ENCODE results near the gene IMMP2L. TPM values are rescaled to one million over a fixed set of nuclear protein-coding genes. Genes with fewer than 3 reads are reported as not detected.

IMMP2L gene
- total RNA-seq, 1 donor from 2014 or later: 23.9 TPM

DNA sequence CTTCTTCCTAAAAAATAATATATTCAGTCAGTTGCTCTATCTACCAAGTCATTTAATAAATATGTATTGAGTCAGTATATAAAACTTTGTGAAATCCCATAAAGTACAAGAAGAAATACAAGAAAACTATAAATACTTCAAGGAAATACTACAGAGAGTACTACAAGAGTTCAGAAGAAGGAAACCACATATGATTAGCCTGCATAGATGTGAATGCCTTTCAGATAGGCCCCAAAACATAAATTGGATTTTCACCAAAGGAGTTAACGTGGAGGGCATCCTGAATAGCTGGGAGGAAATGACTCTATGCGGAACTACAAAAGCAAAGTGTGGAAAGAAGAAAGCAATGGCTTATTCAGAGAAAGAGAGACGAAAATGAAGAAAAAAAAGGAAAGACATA is 351.3 kb downstream of the IMMP2L start:
- DNase-seq: no peak

DNA sequence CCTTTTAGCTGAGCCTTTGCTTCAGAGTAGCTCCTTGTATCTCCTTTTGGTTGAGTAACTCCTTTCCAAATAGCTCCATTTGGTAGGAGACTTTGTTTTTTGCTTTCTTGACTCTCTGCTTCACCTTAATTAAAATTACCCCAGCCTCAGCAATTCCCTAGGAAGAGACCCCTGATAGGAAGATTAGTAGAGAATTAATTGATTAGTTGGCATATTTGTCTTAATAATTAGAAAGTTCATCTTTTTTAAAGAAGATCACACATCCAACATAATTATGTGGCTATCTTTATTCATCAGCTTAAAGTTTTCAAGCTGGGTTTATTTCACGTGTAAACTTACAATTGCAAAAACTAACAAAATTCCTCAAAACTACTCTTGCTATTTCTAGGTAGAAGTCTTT is 352.2 kb downstream of the IMMP2L start:
- no peak for DNase-seq

DNA sequence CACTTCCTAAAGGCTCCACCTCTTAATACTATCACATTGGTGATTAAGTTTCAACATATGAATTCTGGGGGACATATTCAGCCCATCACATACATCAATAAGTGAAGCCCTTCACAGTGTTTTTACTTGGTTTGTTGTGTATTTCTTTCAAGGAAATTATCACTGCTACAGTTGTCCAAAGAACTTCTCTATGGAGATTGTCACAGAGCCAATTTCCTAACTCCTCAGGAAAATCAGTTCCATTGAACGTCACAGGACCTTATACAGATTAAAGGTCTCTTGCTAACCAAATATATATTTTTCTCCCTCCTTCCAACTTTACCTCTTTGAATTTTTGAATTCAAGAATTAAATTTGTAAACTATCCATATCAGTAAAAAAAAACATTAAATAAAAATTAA is 357.0 kb downstream of the IMMP2L start:
- no peak for DNase-seq

DNA sequence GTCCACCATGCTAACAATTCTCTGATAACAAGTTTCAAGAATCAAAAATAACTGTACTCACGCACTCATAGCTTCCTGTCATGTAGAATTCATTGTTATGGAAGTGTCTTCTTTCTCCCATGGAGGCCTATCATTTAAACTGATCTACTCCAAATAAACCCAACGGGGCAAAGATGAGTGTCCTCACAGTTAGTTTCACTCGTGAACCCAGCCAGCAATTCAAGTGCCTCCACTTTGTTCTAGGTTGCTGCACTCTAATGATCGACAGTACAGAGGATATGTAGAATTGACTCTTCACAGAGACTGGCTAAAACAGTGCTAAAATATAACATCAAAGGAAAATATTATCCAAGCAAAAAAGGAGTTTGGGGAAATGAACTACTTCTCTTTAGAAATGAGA is 360.0 kb downstream of the IMMP2L start:
- DNase-seq: no peak

DNA sequence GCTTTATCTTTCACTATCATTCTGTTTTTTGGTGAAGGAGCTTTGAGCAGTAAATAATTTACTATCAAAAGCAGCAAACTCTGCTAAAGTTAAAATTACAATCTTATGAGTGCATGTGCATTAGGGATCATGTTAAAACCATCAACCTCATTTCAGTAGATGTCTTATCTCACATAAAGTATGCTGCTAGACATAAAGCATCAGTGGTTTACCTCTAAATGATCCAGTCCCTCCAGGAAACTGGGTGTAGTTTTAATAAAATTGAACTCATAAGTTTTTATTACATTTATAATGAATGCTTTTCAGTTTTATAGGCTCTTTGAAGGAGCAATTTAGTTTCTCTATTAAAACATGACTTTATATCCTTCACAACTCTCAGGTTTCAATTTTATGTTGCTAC is 362.6 kb downstream of the IMMP2L start:
- no peak for DNase-seq

DNA sequence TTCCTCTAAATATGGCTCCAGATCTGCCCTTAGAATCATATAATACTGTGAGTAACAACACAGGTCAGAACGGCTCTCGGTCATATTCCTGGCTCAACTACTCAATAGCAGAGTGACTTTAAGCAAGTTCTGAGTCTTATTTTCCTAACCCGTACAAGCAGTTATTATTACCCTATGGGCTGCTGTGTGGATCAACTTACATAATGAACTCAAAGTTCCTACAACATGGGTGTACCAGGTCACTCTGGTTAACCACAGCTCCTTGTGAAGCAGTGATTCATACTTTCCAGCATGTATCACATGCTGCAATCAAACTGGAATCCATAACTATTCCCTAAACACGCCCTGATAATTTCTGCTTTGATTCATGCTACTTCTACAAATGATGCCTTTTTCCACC is 364.0 kb downstream of the IMMP2L start:
- DNase-seq: no peak

DNA sequence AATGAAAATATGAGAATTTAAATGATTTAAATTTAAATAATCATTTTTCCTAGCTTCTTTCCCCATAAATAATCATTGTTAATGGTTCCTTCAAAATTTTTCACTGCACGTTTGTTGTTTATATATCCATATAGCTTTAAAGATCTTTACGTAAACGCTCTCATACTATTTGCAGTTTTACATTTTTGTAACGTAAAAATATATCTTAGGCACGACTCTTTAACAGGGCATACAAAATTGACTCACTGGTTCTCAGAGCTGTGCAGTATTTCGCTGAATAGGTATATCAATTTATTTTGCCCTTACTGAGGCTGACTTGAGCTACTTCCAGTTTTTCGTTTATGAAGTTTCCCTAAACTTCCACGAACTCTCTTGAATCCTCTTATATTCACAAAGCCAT is 365.6 kb downstream of the IMMP2L start:
- DNase-seq: no peak

DNA sequence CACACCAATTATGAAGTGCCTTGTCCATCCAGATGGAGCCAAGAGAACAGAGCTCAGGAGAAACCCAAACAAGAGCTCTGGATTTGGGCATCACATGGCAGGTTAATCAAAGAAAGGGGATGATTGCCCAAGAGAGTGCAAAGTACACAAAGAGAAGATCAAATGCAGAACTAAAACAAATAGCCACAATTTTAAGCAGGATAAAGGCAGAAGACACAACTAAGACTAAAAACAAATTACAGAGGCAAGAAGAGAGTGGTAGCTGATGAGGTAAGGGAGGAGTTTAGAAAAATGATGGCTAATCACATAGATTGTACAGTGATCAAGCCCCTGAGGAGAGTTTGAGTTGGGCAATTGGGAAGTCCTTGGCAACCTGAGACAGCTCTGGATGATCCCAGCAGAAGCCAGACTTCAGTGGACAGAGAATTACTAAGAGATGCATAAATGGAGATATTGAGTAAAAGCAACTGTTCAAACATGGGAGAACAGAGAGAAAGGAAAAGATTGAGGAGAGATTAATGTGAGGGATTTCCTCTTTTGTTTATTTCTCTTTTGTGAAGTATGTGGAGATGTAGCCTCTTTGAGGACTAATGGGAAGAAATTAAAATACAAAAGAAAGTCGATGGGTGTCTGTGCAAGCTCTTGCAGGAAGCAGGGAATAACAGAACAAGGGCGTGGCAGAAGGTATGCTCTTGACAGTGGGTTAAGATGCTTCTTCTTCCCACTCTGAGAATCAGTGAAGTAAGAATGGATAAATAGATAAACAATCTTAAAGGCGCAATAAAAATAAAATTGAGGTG is 369.5 kb downstream of the IMMP2L start:
- no peak for DNase-seq

DNA sequence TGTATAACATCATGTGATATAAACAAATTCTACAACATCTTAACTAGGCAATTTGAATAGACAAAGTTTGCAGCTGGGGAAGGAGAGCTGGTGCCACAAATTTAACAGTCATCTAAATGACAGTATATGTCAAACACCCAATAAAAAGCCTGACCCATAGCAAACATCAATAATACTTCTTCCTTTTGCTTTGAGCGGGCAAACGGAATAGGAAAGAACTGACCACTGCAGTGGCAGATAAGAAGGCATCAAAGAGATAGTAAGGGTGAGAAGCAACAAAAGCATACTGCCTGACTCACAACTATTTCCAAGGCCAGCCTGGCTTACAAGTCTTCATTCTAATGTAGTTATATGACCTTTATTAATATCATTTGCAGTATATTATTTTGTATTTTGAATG is 371.5 kb downstream of the IMMP2L start:
- DNase-seq: no peak

DNA sequence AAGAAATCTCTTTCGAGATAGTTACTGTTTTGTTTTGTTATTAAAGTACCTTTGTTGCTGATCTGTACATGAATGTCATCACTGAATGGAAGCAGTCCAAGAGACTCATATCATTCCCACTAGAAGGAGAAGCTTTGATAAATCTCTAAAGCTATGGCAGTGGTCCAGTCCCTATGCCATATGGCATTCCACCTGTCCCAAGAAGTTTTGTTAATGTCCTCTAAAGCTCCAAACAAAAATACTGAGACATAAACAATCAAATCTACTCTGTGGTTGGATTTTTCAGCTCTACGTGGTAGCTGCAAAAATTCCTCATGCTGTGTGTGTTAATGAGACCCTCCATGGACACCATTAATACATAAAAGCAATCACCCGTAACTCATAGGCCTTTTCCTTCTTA is 377.3 kb downstream of the IMMP2L start:
- no peak for DNase-seq

DNA sequence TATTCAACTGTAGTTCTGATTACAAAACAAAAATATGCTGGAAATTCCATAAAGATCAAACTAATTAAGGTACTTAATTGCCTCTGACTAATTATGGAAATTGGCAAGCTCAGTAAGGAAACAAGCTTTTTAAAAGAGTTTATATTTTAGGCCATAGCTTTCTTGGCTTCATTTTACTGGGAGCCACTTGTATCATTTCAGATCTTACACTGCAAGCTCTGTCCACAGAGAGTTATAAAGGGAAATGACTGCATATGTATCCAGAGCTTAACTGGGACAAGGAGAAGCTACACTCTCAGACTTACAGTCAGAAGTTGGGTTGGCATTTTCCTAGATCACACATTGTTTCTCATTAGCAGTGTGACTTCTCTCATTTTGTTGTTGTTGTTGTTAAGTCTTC is 379.0 kb downstream of the IMMP2L start:
- DNase-seq: no peak

DNA sequence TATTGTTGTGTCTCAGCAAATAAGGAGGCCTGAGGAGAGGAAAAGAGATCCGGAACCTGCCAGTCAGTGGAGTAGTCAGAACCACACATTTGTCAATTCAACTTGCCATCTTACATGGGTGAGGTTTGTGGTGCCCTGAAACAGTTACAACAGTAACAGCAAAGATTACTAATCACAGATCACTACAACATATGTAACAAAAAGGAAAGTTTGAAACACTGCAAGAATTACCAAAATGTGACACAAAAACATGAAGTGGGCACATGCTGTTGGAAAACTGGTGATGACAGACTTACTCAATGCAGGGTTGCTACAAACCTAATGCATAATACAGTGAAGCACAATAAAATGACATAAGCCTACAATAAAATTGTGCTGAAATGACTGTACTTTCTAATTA is 382.0 kb downstream of the IMMP2L start:
- no peak for DNase-seq

DNA sequence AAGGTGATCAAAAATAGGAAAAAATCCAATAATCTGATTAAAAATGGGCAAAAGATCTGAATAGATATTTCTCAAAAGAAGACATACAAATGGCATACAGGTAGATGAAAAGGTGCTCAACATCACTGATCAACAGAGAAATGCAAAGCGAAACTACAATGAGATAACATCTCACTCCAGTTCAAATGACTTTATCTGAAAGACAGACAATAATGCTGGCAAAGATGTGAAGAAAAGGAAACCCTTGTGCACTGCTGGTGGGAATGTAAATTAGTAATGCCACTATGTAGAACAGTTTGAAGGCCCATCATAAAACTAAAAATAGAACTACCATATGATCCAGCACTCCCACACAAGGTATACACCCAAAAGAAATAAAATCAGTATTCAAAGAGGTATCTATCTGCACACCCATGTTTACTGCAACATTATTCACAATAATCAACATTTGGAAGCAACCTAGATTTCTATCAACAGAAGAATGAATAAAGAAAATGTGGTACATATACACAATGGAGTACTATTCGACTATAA is 386.3 kb downstream of the IMMP2L start:
- DNase-seq: no peak

DNA sequence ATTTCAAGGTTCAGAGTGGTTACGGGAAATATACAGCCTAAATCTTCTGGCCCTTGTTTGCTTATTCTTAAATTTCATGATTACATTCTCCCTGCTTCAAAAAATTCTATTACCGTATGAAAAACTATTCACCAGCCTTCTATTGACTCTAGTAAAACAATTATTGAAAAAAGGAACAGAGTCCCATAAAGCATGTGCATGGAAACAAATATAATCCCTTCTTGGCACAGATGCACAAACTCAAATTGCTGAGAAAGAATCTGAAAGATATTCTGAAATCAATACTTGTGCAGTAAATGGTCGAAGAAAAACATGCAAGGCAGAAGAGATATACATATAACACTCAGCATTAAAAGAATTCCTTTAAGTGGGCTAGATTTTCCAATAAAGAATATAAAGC is 387.8 kb downstream of the IMMP2L start:
- DNase-seq: peak; percentile 8

DNA sequence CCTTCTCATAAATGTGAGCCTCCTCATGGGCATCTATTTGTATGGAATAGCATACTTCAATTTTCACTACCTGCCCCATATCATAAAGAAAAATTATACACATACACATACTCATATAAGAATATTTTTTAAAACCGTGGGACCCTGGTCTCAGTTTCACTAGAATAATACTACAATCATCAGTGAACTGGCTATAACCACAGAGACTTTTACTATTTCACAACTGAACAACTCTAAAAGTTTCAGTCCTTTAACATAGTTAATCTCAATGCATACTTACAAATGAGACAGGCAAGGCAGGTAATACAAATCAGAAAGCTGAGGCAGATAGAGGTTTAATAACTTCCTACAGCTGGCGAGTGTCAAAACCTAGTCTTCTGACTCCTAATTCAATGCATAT is 388.3 kb downstream of the IMMP2L start:
- DNase-seq: no peak

DNA sequence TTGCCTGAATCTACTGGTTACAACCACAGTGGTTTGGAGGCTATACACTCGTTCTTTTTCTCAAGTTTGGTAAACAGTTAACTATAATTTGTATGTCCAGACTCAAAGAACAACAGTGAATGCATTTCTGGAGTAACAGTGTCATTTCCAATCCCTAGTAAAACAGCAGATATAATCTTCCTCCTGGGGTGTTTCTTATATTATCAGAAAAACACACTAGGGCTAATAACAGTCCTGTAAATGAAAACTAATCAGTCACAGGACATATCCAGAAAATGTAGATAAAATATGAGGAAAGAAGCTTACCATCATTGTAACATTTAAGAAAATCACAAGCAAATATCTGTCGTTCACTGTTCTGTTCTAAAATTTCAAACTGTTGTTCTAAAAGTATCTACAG is 388.8 kb downstream of the IMMP2L start:
- no peak for DNase-seq

DNA sequence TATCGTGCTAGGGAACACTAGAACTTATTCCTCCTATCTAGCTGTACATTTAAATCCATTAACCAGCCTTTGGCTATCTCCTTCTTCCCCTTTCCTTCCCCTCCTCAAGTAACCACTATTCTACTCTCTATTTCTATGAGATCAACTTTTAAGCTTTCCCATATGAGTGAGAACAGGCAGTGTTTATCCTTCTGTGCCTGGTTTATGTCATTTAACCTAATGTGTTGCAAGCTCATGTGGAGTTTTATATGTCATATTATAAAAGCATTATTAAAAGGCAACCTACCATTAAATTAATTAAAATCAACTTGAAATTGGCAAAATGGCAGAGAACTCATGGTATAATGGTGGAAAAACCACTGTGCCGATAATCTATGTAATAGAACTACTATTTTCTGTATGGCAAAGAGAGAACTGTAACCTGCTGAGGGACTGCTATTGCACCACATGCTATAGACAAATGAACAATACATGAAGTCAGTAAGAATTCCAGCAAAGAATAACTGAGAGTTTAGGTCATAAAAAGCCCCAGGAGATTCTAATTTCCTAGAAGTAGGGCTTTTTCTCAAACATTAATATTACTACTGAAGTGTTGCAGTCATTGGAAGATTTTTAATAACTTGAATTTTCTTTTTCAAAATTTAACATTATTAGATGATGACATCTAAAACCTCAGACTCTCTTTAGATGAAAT is 389.6 kb downstream of the IMMP2L start:
- peak; percentile 18 for DNase-seq

DNA sequence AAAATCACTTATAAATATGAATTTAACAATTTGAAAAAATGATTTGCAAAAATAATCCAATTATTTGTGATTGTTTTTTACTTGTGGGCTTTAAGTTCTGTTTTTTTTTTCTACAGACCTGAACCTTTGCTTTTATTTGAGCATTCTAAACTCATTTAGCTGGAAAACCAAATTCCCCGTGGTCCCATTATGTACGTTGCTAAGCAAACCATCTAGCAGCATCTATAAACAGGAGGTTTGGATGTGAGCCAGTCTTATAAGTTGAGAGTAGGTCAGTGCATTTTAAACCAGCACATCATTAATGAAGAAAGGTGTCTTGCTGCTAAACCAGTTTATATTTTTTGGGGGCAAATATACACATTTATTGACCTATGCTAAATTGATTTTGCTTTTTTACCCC is 394.1 kb downstream of the IMMP2L start:
- DNase-seq: peak; percentile 64

DNA sequence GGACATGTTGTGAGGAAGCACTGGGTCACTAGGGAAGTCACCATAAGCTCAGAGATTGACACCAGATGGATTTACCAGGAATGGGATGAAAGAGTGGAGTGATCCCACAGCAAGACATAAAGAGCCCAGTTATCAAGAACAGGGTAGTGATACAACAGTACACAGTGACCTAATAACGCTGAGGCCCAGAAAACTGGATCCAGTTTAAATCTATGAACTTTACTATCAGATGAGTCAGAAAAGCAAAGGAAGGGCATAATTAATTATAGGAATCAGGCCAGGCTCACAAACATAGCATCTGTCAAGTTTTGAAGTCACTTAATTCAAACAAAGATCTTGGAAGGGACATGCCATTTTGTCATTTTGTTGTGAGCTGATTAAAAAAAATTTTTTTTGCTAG is 397.9 kb downstream of the IMMP2L start:
- DNase-seq: no peak

DNA sequence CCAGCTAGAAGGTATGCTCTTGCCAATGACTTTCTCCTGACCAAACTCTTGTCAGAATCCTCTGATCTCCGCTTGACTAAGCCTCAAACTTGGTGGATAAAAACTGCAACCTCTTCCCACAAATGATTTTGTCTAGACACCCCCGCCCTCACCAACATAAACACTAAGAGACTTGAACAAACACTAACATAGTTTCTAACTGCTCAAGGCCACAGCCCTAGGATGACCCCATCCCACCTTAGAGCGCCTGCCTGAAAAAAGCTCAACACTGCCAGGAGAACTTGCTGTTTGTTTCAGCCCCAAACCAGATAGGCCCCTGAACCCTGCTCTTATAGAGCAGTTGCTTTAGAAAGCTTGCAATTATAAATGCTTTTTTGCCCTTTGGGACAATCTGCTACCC is 399.6 kb downstream of the IMMP2L start:
- DNase-seq: no peak

DNA sequence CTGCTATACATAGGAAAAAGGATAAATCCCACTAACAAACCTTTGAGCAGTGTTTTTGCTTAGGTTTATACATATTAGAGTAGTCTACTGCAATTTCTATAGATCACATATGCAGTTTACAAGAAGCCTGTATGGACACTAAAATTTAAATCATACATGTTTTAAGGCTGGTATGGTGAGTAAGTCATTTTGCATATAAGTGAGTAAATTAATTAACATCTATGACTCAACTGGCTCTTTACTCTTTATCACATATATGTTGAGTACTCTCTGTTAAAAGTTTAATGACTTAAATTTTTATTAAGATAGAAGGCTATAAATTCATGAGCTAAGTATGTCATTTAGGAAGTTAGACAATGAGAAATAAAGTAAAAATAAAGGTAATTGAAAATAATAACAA is 402.0 kb downstream of the IMMP2L start:
- no peak for DNase-seq

DNA sequence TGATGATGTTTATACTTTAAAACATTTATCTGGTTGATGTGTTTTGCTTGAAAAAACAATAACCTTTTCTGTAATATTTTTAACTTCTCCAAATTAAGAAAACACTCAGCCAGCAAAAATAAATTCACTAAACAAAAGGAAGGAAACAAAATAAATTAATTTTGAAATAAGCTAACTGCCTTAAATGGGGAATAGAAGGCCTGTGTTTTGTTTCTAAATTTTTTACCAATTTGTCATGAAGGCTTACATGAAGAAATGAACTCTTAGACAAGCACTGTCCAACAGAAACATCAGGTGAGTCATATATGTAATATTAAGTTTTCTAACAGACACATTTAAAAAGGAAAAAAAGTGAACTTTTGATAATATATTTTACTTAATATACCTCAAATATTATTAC is 402.9 kb downstream of the IMMP2L start:
- DNase-seq: no peak

DNA sequence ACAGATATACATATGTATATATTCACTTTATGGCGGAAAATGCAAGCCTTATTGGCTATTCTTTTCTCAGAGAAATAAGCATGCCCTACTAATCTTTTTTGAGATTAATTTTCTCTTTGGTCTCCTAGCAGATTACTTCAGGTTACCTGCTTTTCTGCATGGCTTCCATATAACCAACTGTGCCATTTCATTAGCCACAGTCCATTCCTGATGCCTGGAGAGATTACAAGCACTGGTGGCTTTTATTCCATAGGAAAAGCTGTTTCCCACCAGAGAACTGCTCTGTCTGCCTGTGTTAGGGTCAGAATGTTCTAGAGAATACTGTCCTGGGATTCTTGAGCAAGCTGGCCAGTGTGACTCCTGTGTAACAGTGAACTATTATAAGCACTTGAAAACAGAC is 411.6 kb downstream of the IMMP2L start:
- no peak for DNase-seq
